22Rv1 (cell line): ENCODE results near the gene ADA.

Source experiments
- CTCF ChIP-seq: fragments of 450-650 bp; IDR thresholded peaks from 2 replicates; pipeline ENCODE4 v1.5.1; 2017; ENCODE audit warnings: mild to moderate bottlenecking
- ZFX ChIP-seq: fragments of 450-650 bp; IDR thresholded peaks from 2 replicates; pipeline ENCODE4 v1.6.1; 2017; ENCODE audit warnings: antibody characterized with exemption, borderline replicate concordance

GRCh38 chr20:44648068-44648467 lies 3.4 kb downstream of the ADA start:
- TF ChIP-seq CTCF (no peak), ZFX (no peak)
